Measurements from ENCODE around the gene GLMP. TPM values are rescaled to one million over a fixed set of nuclear protein-coding genes. Genes with fewer than 3 reads are reported as not detected.

GLMP gene
- total RNA-seq, 1 experiment from 2014 or later, result 60.3 TPM

GRCh38 chr1:156282479-156283222, 12.8 kb downstream of the GLMP start, which contains the start of gene SMG5 (continued):
- no peak for TF ChIP-seq ZNF232 (CRISPR knock-in tag; IDR thresholded peaks at IDR 0.05)
- no peak for TF ChIP-seq ELF4 (CRISPR knock-in tag; IDR thresholded peaks at IDR 0.05; ENCODE audit: low read depth)
- no peak for TF ChIP-seq ATF1 (CRISPR knock-in tag; IDR thresholded peaks at IDR 0.05)
- TF ChIP-seq KAT7 (CRISPR knock-in tag; IDR thresholded peaks at IDR 0.05; ENCODE audit: borderline replicate concordance), result peak; percentile 67; the same call in 1 of the 2 replicates
- TF ChIP-seq CDX4 (CRISPR knock-in tag; IDR thresholded peaks at IDR 0.05; ENCODE audit: borderline replicate concordance), result no peak
- peak; percentile 55; the same call in 1 of the 2 replicates for TF ChIP-seq MAX (CRISPR knock-in tag; IDR thresholded peaks at IDR 0.05)
- no peak for TF ChIP-seq TCF7 (CRISPR knock-in tag; IDR thresholded peaks at IDR 0.05; ENCODE audit: low read depth)
- peak; percentile 72; the same call in 1 of the 2 replicates for TF ChIP-seq AFF4 (CRISPR knock-in tag; IDR thresholded peaks at IDR 0.05; ENCODE audit: borderline replicate concordance)
- TF ChIP-seq GABPB1 (CRISPR knock-in tag; IDR thresholded peaks at IDR 0.05), result peak; percentile 72
- TF ChIP-seq SMAD4 (CRISPR knock-in tag; IDR thresholded peaks at IDR 0.05), result no peak
- no peak for TF ChIP-seq NR3C1 (CRISPR knock-in tag; conservative IDR thresholded peaks at IDR 0.05; ENCODE audit: low read depth)
- TF ChIP-seq MYBL2 (CRISPR knock-in tag; IDR thresholded peaks at IDR 0.05), result peak; percentile 45; the same call in 1 of the 2 replicates
- peak; percentile 92 for TF ChIP-seq SP1 (CRISPR knock-in tag; conservative IDR thresholded peaks at IDR 0.05)
- TF ChIP-seq PRDM15 (CRISPR knock-in tag; IDR thresholded peaks at IDR 0.05), result no peak; the same call in 1 of the 2 replicates
- TF ChIP-seq TEAD4 (CRISPR knock-in tag; IDR thresholded peaks at IDR 0.05), result no peak
- TF ChIP-seq HMGXB4 (CRISPR knock-in tag; IDR thresholded peaks at IDR 0.05), result peak; percentile 53; the same call in 1 of the 2 replicates
- TF ChIP-seq ZNF219 (CRISPR knock-in tag; IDR thresholded peaks at IDR 0.05; ENCODE audit: borderline replicate concordance), result no peak
- peak; percentile 45 for TF ChIP-seq NFYB (CRISPR knock-in tag; conservative IDR thresholded peaks at IDR 0.05; ENCODE audit: low read depth)
